Measurements from ENCODE around the gene PNPLA6.

PNPLA6 gene

DNA sequence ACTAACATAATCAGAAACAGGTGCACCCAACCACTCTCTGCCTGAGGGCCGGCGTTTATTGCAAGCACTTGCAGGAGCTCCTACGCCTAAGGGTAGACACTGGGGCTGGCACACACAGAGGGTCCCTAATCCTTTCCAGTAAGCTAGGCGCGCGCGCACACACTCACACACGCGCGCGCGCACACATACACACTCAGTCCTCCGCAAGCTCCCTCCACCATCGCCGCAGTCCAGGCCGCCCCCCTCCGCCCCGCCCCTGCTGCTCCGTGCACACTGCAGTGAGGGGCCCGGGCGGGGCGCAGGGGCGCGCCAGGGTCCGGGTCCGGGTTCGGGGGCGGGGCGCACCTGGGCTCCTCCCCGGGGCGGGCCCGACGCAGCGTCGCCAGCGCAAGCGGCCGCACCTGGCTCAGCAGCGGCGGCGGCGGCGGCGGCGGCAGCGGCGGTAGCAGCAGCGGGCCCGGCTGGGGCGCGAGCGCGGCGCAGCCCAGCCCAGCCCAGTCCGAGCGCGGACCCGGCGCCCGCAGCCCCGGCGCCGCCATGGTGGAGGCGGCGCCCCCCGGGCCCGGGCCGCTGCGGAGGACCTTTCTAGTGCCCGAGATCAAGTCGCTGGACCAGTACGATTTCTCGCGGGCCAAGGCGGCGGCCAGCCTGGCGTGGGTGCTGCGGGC, 60.1 kb downstream of the PNPLA6 start, which contains the start of gene CAMSAP3:
Gene CAMSAP3 (plus strand): TSS at position 398 of the 668 bp plus-strand sequence. CDS start 140 bp downstream, at position 538.
- peak in 21 of 56 donors; percentile 4 to 72 (median 22) for DNase-seq

DNA sequence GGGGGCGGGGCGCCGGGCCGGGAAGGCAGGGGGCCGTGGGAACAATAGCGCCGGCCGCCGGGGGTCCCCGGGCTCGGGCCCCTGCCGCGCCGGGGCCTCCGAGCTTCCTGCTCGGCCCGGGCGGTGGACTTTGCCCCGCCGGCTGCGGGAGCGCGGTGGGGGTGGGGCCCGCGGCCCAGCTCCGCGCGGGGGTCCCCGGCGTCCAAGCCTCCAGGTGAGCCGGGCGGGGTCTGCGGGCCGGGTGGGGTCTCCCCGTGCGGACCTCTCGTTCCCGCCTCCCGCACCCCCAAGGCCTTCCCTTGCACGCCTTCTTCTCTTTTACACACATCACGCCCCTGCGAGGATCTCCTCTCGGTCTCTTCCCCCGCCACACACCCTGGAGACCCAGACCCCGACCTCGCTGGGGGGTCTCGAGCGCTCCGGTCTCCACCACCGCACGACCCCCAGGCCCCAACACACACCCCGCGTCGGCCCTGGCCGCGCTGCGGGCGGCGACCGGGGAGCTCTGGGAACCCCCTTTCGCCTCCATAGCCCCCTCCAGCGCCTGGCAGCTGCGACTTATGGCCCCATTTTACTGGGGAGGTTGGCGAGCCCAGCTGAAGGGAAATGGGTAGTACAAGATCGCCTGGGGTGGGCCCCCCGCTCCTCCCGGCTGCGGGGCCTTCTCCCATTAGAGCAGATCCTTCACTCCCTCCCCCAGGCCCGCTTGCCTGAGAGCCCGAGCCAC, 60.9 kb downstream of the PNPLA6 start:
- DNase-seq = no peak

DNA sequence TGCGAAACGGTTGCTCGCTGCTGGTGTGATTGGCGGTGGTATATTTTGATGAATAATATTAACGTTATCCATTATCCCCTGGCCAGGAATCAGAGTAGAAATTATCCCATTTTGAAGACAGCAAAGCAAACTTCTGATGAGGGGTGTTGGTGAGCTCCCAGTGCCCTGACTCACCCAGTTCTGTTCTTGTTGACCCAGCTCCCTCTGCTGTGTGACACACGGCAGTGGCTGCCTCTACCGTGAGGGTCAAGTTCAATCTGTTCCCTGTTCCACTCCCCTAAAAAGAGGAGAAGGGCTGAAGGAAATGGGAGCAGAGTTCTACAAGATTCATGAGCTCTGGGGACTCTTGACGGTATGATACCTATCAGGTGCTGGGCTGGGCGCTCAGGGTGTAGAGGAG, 62.2 kb downstream of the PNPLA6 start:
- DNase-seq = no peak

DNA sequence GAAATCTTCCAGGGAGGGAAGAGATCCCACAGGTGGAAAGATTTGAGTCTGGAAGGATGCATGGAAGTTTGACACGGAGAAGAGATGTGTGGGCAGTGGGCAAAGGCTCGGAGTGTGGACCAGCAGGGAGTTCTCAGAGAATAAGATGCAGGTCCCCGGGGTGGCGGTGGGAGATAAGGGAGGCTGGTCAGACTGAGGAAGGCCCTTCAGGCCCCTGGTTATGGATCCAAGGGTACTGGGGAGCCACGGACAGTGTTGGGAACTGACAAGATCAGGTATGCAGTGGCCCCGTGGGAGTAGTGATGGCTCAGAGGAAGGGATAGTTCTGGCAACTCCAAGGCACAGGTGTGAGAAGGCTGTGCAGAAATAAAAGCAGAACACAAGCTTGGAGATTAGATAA, 62.7 kb downstream of the PNPLA6 start:
- no peak for DNase-seq

DNA sequence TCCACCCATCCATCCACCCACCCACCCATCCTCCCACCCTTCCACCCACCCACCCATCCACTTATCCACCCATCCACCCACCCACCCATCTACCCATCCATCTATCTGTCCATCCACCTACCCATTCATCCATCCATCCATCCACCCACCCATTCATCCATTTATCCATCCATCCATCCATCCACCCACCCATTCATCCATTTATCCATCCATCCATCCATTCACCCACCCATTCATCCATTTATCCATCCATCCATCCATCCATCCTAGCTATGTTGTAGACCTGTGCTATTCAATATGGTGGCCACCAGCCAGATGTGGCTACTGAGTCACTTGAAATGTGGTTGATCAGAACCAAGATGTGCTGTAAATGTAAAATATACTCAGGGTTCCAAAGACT, 65.2 kb downstream of the PNPLA6 start:
- DNase-seq = no peak

DNA sequence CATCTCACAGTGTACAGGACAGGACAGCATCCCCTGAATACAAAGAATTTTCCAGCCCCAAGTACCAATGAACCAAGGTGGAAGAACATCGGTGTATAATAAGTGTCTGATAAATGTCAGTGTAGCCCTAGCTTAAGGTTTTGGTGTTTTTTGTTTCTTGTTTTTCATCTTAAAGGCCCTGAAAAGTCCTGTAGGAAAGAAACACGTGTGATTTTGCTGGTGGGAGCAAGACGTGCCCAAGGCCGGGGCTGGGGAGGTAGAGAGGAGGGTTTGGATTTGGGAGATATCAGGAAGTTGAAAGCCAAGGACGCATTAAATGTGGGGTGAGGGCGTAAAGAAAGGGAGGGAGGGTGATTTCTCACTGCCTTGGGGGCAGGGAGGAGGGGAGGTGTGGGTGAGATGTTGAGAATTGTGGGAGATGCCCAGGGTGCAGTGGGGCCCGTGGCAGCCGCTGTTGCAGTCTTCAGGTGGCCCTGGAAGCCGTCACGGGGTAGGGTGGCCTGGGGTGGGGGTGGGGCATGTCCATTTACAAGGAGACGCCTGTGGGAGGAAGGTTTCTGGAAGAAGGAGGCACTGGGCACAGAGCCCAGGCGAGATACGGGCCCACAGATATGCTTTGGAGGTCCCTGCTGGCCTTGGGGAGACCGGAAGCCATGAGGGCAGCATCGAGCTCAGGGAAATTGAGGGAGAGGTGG, 66.9 kb downstream of the PNPLA6 start:
- no peak for DNase-seq

DNA sequence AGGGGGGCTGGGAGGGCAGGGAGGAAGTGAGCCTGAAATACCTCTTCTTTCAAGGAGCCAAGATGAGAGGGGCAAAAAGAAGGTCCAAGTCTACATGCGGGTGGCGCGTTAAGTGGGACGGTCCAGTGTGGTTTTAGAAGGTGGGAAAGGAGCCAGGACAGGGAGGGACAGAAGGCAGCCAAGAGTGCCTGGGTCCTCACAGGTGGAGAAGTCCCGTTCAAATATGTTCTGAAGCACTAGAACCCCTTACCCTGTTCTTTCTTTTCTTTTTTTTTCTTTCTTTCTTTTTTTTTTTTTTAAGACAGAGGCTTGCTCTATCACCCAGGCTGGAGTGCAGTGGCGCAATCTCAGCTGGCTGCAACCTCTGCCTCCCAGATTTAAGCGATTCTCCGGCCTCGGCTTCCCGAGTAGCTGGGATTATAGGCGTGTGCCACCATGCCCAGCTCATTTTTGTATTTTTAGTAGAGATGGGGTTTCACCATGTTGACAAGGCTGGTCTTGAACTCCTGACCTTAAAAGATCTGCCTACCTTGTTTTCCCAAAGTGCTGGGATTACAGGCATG, 67.5 kb downstream of the PNPLA6 start:
- no peak for DNase-seq

DNA sequence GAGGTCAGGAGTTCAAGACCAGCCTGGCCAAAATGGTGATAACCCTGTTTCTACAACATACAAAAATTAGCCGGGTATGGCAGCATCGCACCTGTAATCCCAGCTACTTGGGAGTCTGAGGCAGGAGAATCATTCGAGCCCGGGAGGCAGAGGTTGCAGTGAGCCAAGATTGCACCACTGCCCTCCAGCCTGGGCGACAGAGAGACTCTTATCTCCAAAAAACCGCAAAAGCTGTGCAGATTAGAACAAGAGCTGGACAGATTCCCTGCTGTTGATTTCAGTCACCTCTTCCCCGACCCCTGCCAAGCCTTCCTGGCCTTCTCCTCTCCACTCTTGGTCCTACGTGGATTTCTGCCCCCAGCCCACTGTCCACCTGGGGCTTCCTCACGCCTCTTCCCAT, 68.4 kb downstream of the PNPLA6 start:
- DNase-seq = no peak

DNA sequence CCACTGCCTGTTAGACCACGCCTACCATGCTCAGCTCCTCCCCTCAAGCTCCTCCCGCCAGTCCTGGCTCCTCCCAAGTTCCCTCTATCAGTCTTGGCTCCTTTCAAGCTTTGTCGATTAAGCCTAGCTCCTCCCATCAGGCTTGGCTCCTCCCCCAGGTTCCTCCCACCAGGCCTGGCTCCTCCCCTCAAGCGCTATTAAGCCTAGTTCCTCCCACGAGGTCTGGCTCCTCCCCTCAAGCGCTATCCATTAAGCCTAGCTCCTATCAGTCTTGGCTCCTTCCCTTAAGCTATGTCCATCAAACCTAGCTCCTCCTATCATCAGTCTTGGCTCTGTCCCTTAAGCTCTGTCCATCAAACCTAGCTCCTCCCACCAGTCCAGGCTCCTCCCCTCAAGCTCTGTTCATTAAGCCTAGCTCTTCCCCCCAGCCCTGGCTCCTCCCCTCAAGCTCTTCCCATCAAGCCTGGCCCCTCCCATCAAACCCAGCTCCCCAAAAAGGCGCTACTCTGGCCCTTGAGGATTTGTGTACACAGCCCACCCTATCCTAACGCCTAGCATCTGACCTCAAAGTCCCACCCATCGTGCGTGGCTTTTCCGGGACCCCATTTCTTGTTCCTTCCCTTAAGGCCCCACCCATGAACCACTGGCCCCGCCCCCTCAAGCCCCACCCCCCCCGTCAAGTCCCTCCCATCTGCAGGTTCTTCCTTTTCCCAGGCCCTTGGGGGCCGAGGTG, 70.1 kb downstream of the PNPLA6 start:
- DNase-seq = peak in 1 of 56 donors; percentile 45

DNA sequence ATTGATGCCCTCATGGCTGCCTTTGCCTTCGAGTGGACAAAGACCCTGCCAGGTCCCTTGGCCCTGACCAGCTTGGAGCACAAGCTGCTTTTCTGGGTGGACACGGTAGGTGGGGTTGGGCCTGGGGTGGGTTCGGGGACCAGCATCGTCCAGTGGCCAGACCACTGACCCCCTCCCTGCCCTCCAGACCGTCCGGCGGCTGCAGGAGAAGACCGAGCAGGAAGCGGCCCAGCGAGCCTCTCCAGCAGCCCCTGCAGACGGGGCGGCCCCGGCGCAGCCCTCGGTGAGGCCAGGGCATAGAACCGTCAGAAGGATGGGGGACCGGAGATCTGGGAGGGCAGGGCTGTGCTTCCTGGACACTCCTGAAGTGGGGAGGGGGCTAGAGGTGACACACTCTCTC, 70.8 kb downstream of the PNPLA6 start:
- DNase-seq = no peak

DNA sequence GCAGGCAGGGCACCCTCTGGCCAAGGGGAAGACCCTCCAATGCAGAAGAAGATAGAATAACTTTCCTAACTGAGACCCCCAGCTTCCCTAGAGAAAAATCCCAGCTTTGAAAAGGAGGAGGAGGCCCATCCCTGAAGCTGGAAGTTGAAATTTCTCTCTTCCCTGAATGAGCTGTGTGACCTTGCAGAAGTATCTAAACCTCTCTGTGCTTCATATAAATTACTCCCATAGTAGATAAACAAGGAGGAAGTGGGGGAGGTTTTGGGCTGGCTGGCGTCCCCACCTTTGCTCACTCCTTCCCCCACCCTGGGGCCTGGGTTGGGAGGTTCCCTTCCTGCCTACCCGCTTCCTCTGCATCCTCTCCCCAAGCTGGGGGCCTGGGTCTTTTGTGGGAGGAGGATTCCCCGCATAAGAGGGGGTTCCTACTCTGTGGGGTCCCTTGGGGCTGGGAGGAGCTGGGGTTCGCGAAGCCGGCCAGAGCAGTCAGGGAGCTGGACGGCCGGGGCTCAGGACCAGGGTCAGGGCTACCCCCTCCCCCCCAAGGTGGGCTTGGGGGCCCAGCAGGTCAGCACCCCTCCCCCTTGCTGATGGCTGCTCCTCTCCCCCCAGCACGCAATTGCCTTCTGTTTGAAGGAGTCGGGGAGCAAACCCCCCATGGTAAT, 71.8 kb downstream of the PNPLA6 start:
- no peak for DNase-seq

DNA sequence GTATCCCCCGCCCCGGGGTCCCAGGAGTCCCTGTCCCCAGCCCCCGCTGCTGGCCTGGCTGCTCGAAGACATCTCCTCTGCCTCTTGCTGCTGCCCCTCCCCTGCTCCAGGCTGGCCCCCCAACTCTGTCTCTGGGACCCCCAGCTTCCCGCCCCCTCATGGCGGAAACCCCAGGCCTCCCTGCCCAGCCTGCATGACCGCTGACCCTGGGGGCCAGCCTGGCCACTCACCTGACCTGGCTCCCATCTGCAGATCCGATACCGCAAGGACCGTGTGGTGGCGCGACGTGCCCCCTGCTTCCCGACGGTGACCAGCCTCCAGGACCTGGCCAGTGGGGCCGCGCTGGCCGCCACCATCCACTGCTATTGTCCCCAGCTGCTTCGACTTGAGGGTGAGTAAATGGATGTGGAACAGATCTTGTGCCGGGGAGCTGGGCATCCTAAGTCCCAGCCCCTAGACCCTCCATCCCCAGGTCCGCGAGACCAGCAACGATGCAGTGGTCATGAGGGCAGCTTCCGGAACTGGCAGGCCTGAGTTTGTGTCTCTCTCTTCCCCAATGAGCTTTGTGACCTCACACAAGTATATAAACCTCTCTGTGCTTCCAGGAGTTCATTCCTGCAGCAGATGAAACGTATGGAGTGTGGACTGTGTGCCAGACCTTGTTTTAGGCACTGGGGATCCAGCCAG, 72.5 kb downstream of the PNPLA6 start:
- DNase-seq = no peak

DNA sequence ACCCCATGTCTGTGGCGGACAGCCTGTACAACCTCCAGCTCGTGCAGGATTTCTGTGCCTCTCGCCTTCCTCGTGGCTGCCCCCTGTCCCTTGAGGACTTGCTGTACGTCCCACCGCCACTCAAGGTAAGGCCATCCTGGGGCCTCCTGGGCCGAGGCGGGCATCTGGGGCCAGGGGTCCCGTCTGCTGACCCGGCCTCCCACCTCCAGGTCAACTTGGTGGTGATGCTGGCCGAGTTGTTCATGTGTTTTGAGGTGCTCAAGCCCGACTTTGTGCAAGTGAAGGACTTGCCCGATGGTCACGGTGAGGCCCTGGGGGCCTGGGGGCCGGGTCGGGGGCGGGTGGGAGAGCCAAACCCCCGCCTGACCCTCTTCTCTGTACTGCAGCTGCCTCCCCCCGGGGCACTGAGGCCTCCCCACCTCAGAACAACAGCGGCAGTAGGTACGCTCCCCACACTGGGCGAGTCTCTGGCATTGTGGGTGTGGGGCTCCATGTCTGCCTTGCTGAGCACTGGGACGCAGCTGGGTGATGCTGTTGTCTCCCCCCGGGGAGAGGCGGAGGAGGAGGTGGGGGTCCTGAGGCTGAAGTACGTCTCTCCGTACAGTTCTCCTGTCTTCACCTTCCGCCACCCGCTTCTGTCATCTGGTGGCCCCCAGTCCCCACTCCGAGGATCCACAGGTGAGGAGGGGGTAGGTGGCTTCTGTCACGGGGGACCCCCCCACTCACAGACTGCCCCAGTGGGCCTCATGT, 75.1 kb downstream of the PNPLA6 start:
- DNase-seq = no peak

Measured in nucleus accumbens (tissue), 56 donors.